T-helper 1 cell treated with Interleukin-12 subunit alpha and Interleukin-12 subunit beta and Interleukin-4 antibody, amounts not matched to agents 30 ng/mL and 1 ng/mL, for 36 hours (primary cell): ENCODE measurements around the gene GTF3C5. TPM values are rescaled to one million over a fixed set of nuclear protein-coding genes. Genes with fewer than 3 reads are reported as not detected.
"Not testable (repeated sequence)": the region's sequence is repeated elsewhere in the genome, so short reads cannot be mapped to it uniquely, and the experiment has no call there.

ENCODE experiments used
- intact Hi-C: fragments of 100-400 bp; cut with micrococcal nuclease; formaldehyde crosslinking; loops from one replicate; pipeline ENCODE4 v1.15.1; 2024
- total RNA-seq: library from RNA; stranded (reverse); gene quantifications from 2 replicates; pipeline ENCODE4 v1.2.3, GENCODE V29; 2022

Gene GTF3C5
- total RNA-seq, 1 donor from 2014 or later, result 70.8 TPM

- intact Hi-C loops, result no loop called here
Observed at GRCh38 chr9:133067813-133068212, 37.0 kb downstream of the GTF3C5 start.

DNA sequence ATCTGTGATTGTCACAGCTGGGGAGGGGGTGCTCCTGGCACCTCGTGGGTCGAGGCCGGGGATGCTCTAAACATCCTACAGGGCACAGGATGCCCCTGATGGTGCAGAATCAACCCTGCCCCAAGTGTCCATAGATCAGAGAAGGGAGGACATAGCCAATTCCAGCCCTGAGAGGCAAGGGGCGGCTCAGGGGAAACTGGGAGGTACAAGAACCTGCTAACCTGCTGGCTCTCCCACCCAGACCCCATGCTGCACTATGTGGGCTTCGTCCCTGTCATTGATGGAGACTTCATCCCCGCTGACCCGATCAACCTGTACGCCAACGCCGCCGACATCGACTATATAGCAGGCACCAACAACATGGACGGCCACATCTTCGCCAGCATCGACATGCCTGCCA is 37.6 kb downstream of the GTF3C5 start:
- intact Hi-C loops, result not testable (repeated sequence)

DNA sequence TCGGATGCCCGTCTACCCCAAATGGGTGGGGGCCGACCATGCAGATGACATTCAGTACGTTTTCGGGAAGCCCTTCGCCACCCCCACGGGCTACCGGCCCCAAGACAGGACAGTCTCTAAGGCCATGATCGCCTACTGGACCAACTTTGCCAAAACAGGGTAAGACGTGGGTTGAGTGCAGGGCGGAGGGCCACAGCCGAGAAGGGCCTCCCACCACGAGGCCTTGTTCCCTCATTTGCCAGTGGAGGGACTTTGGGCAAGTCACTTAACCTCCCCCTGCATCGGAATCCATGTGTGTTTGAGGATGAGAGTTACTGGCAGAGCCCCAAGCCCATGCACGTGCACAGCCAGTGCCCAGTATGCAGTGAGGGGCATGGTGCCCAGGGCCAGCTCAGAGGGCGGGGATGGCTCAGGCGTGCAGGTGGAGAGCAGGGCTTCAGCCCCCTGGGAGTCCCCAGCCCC is 39.7 kb downstream of the GTF3C5 start:
- intact Hi-C loops, result not testable (repeated sequence)

- intact Hi-C loops, result not testable (repeated sequence)
Observed at GRCh38 chr9:133070985-133071384, 40.2 kb downstream of the GTF3C5 start.

GRCh38 chr9:133071484-133072150 is 40.8 kb downstream of the GTF3C5 start:
- intact Hi-C loops, result no loop called here

DNA sequence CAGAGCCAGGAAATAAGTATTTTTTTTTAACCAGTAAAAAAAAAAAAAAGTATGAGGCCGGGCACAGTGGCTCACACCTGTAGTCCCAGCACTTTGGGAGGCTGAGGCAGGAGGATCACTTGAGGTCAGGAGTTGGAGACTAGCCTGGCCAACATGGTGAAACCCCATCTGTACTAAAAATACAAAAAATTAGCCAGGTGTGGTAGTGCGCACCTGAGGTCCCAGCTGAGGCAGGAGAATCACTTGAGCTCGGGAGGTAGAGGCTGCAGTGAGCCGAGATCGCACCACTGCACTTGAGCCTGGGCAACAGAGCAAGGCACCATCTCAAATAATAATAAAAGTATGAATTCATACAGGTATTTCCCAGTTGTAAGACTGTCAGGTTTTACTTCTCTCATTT is 41.4 kb downstream of the GTF3C5 start:
- intact Hi-C loops, result not testable (repeated sequence)

- intact Hi-C loops, result no loop called here
Observed at GRCh38 chr9:133073086-133074014, 42.6 kb downstream of the GTF3C5 start.

DNA sequence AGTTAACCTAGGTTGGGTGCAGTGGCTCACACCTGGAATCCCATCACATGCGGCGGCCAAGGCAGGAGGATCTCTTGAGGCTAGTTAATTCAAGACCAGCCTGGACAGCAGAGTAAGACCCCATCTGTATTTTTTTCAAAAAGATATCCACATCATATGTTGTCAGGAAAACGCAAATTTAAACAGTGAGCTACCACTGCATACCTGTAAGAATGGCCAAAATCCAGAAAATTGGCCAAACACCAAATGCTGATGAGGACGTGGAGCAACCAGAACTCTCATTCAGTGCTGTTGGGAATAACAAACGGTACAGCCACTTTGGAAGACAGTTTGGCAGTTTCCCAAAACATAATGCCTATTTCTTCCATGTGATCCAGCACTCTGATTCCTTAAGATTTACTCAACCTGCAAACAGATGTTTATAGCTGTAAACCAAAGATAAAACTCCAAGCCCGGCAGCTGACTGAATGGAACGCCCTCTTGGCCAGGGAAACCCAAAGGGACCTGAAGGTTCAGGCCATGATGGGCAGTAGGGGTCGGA is 43.4 kb downstream of the GTF3C5 start:
- intact Hi-C loops, result no loop called here

DNA sequence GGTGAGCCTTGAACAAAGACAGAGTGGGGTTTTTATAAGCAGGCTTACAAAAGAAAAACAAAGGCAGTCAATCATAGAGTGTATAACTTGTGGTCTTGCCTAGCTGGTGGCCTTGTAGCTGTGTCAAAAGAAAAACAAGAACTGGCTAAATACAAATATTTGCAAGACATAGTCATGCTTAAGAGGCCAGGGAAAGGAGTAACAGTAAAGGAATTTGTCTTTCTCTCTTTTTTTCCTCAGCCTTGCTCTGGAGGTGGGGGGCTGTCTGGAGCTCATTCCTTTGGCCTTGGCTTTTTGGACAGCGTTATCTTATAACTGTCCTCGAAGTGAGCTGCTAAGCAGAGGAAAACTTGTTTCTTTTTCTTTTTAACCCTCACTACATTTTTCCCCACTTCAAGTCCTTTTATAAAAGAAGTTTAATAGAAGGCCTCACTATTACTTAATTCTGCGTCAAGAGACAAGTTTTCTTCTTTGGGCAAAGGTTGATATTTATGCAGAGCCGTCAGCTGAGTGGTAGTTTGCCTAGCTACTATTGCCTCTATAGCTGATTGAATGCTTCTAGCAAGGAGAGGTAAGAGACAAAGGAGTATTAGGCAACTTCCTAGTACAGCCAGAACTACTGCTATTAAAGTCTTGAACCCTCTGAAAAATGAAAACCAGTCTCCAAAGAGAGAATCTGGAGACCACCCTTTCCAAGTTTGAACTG is 45.3 kb downstream of the GTF3C5 start:
- intact Hi-C loops, result no loop called here

DNA sequence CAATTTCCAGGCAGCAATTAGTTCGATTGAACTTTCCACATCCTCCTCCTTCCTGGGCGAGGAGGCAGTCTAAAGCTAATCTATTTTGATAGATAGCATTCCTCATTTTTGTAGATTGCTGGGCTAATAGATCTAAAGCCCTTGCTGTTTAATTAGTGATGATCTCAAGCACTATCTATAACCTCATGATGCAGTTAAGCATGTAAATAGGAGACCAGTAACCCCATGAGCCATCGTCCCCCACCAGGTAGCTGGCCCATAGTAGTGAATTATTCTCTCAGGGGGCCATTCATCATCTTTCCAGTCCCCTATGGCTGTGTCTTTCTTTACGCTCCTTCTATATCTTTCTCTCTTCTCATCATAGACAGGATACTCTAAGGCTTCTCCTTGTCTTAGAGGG is 45.9 kb downstream of the GTF3C5 start:
- intact Hi-C loops, result no loop called here

GRCh38 chr9:133078486-133078885 is 47.7 kb downstream of the GTF3C5 start:
- intact Hi-C loops, result no loop called here

DNA sequence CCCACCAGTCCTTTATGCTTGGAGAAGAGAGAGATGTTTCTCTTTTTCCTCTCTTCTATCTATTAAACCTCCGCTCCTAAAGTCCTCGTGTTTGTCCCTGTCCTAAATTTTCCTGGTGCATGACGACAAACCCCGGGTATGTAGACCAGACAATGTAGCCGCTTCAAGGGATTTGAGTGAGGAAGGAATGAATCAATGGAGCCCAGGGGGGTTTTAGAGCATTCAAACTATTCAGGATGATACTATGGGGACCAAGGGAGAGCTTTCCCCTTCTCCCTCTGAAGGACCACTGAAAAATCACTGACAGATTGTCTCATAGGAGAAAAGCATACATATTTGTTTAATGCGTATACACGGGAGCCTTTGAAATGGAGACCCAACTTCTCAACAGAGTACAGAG is 49.4 kb downstream of the GTF3C5 start:
- intact Hi-C loops, result no loop called here

GRCh38 chr9:133080786-133081779 is 50.3 kb downstream of the GTF3C5 start:
- intact Hi-C loops, result not testable (repeated sequence)

GRCh38 chr9:133081957-133082644 is 51.3 kb downstream of the GTF3C5 start:
- intact Hi-C loops, result not testable (repeated sequence)

DNA sequence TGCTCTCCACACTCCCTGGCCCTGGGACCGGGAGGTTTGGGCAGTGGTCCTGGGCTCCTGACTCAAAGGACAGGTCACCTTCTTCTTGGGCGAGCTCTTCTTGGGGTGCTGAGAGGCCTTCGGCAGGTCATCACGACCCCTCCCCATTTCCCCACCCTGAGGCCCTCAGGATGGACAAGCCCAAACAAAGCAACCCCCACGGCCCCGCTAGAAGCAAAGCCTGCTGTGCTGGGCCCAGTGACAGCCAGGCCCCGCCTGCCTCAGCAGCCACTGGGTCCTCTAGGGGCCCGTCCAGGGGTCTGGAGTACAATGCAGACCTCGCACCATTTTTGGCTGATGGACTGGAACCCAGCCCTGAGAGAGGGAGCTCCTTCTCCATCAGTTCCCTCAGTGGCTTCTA is 52.9 kb downstream of the GTF3C5 start:
- intact Hi-C loops, result not testable (repeated sequence)

DNA sequence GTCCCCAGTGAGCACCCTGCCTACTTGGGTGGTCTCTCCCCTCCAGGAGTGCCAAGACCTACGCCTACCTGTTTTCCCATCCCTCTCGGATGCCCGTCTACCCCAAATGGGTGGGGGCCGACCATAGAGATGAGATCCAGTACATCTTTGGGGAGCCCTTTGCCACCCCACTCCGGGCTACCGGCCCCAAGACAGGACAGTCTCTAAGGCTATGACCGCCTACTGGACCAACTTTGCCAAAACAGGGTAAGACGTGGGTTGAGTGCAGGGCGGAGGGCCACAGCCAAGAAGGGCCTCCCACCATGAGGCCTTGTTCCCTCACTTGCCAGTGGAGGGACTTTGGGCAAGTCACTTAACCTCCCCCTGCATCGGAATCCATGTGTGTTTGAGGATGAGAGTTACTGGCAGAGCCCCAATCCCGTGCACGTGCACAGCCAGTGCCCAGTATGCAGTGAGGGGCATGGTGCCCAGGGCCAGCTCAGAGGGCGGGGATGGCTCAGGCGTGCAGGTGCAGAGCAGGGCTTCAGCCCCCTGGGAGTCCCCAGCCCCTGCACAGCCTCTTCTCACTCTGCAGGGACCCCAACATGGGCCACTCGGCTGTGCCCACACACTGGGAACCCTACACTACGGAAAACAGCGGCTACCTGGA is 55.5 kb downstream of the GTF3C5 start:
- intact Hi-C loops, result not testable (repeated sequence)

GRCh38 chr9:133086894-133087293 is 56.1 kb downstream of the GTF3C5 start:
- intact Hi-C loops, result no loop called here

GRCh38 chr9:133087429-133088145 is 56.8 kb downstream of the GTF3C5 start:
- intact Hi-C loops, result no loop called here
